Measurements from ENCODE around the gene TMEM59.

DNA sequence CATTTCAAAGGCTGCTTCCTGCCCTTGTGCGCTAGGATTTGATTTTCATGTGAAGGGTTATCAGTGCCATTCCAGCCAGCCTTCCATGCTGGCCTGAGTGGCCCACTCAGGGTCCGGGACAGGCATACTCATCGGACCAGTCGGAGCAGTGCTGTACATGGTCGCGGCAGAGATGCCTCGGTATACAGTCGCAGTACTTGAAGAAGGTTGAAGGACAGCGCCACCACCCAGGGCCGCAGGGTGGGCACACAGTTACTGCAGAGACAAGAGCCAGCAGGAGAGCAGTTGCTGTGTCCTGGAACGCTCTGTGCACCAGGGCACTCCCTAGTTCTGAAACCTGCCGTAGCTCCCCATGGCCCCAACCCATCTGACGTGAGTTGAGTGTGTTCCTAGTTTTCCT, 44.1 kb downstream of the TMEM59 start:
- TF ChIP-seq, protein P1, sequence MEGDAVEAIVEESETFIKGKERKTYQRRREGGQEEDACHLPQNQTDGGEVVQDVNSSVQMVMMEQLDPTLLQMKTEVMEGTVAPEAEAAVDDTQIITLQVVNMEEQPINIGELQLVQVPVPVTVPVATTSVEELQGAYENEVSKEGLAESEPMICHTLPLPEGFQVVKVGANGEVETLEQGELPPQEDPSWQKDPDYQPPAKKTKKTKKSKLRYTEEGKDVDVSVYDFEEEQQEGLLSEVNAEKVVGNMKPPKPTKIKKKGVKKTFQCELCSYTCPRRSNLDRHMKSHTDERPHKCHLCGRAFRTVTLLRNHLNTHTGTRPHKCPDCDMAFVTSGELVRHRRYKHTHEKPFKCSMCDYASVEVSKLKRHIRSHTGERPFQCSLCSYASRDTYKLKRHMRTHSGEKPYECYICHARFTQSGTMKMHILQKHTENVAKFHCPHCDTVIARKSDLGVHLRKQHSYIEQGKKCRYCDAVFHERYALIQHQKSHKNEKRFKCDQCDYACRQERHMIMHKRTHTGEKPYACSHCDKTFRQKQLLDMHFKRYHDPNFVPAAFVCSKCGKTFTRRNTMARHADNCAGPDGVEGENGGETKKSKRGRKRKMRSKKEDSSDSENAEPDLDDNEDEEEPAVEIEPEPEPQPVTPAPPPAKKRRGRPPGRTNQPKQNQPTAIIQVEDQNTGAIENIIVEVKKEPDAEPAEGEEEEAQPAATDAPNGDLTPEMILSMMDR (IDR thresholded peaks at IDR 0.05; ENCODE audit: low read depth, low read length) = no peak
- no peak for TF ChIP-seq POLR2A (IDR thresholded peaks at IDR 0.05; ENCODE audit: extremely low read depth, insufficient read length)

Data from NB4 (cell line).